HG03439 (cell line): Measurements from ENCODE around the gene SFXN1.

Experiments
- ATAC-seq: cut with Tn5 transposase; IDR thresholded peaks from one replicate; pipeline ENCODE4 v1.9.1; 2021; ENCODE audit warnings: mild to moderate bottlenecking, moderate library complexity; ENCODE audit not compliant: unreplicated experiment

Gene SFXN1

GRCh38 chr5:175535796-175536195, 57.4 kb downstream of the SFXN1 start:
- no peak for ATAC-seq

- no peak for ATAC-seq
Observed at GRCh38 chr5:175538576-175538975, 60.2 kb downstream of the SFXN1 start.

GRCh38 chr5:175539936-175540335, 61.6 kb downstream of the SFXN1 start:
- ATAC-seq: no peak

- no peak for ATAC-seq
Observed at GRCh38 chr5:175541264-175541663, 62.9 kb downstream of the SFXN1 start.

- ATAC-seq: no peak
Observed at GRCh38 chr5:175542232-175542965, 64.0 kb downstream of the SFXN1 start.

GRCh38 chr5:175542966-175543235, 64.5 kb downstream of the SFXN1 start:
- ATAC-seq: no peak

- ATAC-seq: no peak
Observed at GRCh38 chr5:175544108-175544511, 65.8 kb downstream of the SFXN1 start.

- no peak for ATAC-seq
Observed at GRCh38 chr5:175544586-175544985, 66.2 kb downstream of the SFXN1 start.

GRCh38 chr5:175547842-175548241, 69.5 kb downstream of the SFXN1 start:
- ATAC-seq: no peak

GRCh38 chr5:175548626-175549311, 70.4 kb downstream of the SFXN1 start:
- ATAC-seq: no peak

- ATAC-seq: no peak
Observed at GRCh38 chr5:175550055-175550805, 71.9 kb downstream of the SFXN1 start.

- no peak for ATAC-seq
Observed at GRCh38 chr5:175551266-175551665, 72.9 kb downstream of the SFXN1 start.

GRCh38 chr5:175554296-175554695, 75.9 kb downstream of the SFXN1 start:
- ATAC-seq: no peak

- no peak for ATAC-seq
Observed at GRCh38 chr5:175555168-175555785, 76.9 kb downstream of the SFXN1 start.

- ATAC-seq: no peak
Observed at GRCh38 chr5:175556794-175557193, 78.4 kb downstream of the SFXN1 start.

GRCh38 chr5:175557778-175558177, 79.4 kb downstream of the SFXN1 start:
- ATAC-seq: no peak

GRCh38 chr5:175558801-175559480, 80.6 kb downstream of the SFXN1 start:
- ATAC-seq: no peak

GRCh38 chr5:175560011-175560410, 81.7 kb downstream of the SFXN1 start:
- no peak for ATAC-seq

GRCh38 chr5:175561085-175561484, 82.7 kb downstream of the SFXN1 start:
- no peak for ATAC-seq

- no peak for ATAC-seq
Observed at GRCh38 chr5:175564716-175565115, 86.4 kb downstream of the SFXN1 start.

GRCh38 chr5:175566697-175567096, 88.3 kb downstream of the SFXN1 start:
- ATAC-seq: no peak
